HepG2 (cell line): ENCODE results near the gene ZSWIM7.

Experiments
- CENPBD1 ChIP-seq: sonication (generic); formaldehyde crosslinking; IDR thresholded peaks from 2 replicates; pipeline ENCODE4 v1.8.0; 2022; ENCODE audit warnings: missing genetic modification reagents, low read depth, mild to moderate bottlenecking, borderline replicate concordance
- GMEB1 ChIP-seq: sonication (generic); formaldehyde crosslinking; IDR thresholded peaks from 2 replicates; pipeline ENCODE4 v1.5.1; 2020; ENCODE audit warnings: missing genetic modification reagents, mild to moderate bottlenecking, borderline replicate concordance
- JUNB ChIP-seq: sonication (generic); formaldehyde crosslinking; IDR thresholded peaks from 2 replicates; pipeline ENCODE4 v1.8.0; 2022; ENCODE audit warnings: missing genetic modification reagents, mild to moderate bottlenecking, borderline replicate concordance
- NR2F6 ChIP-seq, 2 experiments: IDR thresholded peaks; 2 replicates each; pipeline ENCODE4 v1.6.1; 2016; ENCODE audit warnings: antibody characterized with exemption in 1 of 2, mild to moderate bottlenecking in 1 of 2
- REST ChIP-seq, 2 experiments: IDR thresholded peaks; 2 replicates each; pipeline ENCODE4 v1.6.1; 2011 to 2012; ENCODE audit warnings: low read length in 2 of 2, borderline replicate concordance in 1 of 2, low read depth in 1 of 2, mild to moderate bottlenecking in 1 of 2, moderate library complexity in 1 of 2
- SMC3 ChIP-seq: IDR thresholded peaks from 2 replicates; pipeline ENCODE4 v1.6.1; 2011; ENCODE audit warnings: low read length, improper control_type of control experiment
- SOX6 ChIP-seq, 2 experiments: fragments of 450-650 bp in 1 of 2; sonication (generic) in 1 of 2; formaldehyde crosslinking in 1 of 2; IDR thresholded peaks; 2 replicates each; pipeline versions ENCODE4 v1.4.0 to v1.6.1; 2017 to 2020; ENCODE audit warnings: antibody characterized with exemption in 1 of 2, mild to moderate bottlenecking in 1 of 2, missing genetic modification reagents in 1 of 2
- SYNCRIP ChIP-seq: fragments of 200-400 bp; formaldehyde crosslinking; IDR thresholded peaks from 2 replicates; pipeline ENCODE4 v1.6.1; 2018; ENCODE audit warnings: mild to moderate bottlenecking, low read depth, low read length; ENCODE audit not compliant: insufficient read depth
- ZFP91 ChIP-seq: sonication (generic); formaldehyde crosslinking; IDR thresholded peaks from 2 replicates; pipeline ENCODE4 v1.9.0; 2022; ENCODE audit warnings: missing genetic modification reagents, mild to moderate bottlenecking, borderline replicate concordance
- ZKSCAN1 ChIP-seq: fragments of 150-350 bp; IDR thresholded peaks from 2 replicates; pipeline ENCODE4 v1.6.1; 2014; ENCODE audit warnings: low read length
- ZNF362 ChIP-seq: sonication (generic); formaldehyde crosslinking; IDR thresholded peaks from 2 replicates; pipeline ENCODE4 v1.4.0; 2020; ENCODE audit warnings: missing genetic modification reagents, mild to moderate bottlenecking, borderline replicate concordance
- ZNF776 ChIP-seq: sonication (generic); formaldehyde crosslinking; IDR thresholded peaks from 2 replicates; pipeline ENCODE4 v1.4.0; 2020; ENCODE audit warnings: mild to moderate bottlenecking, missing genetic modification reagents
- TF ChIP-seq, protein P1 (sequence below): sonication (generic); formaldehyde crosslinking; IDR thresholded peaks from 2 replicates; pipeline ENCODE4 v1.4.0; 2020; ENCODE audit warnings: missing genetic modification reagents

GRCh38 chr17:15952916-15953790, 46.4 kb downstream of the ZSWIM7 start:
- TF ChIP-seq REST (IDR thresholded peaks at IDR 0.05; ENCODE audit: borderline replicate concordance in 1 of 2, low read depth in 1 of 2, low read length in 2 of 2) = no peak
- no peak for TF ChIP-seq ZFP91 (CRISPR knock-in tag)
- no peak for TF ChIP-seq SOX6 (IDR thresholded peaks at IDR 0.05)
- no peak for TF ChIP-seq SOX6 (CRISPR knock-in tag; IDR thresholded peaks at IDR 0.05)
- no peak for TF ChIP-seq CENPBD1 (CRISPR knock-in tag)
- no peak for TF ChIP-seq ZNF362 (CRISPR knock-in tag)
- TF ChIP-seq SMC3 = no peak
- TF ChIP-seq SYNCRIP = no peak
- TF ChIP-seq GMEB1 = no peak
- no peak for TF ChIP-seq JUNB (CRISPR knock-in tag)
- TF ChIP-seq ZNF776 (CRISPR knock-in tag) = no peak
- TF ChIP-seq NR2F6 (IDR thresholded peaks at IDR 0.05) = no peak
- no peak for TF ChIP-seq NR2F6 (CRISPR knock-in tag; IDR thresholded peaks at IDR 0.05)
- TF ChIP-seq ZKSCAN1 = no peak
- TF ChIP-seq, protein P1, sequence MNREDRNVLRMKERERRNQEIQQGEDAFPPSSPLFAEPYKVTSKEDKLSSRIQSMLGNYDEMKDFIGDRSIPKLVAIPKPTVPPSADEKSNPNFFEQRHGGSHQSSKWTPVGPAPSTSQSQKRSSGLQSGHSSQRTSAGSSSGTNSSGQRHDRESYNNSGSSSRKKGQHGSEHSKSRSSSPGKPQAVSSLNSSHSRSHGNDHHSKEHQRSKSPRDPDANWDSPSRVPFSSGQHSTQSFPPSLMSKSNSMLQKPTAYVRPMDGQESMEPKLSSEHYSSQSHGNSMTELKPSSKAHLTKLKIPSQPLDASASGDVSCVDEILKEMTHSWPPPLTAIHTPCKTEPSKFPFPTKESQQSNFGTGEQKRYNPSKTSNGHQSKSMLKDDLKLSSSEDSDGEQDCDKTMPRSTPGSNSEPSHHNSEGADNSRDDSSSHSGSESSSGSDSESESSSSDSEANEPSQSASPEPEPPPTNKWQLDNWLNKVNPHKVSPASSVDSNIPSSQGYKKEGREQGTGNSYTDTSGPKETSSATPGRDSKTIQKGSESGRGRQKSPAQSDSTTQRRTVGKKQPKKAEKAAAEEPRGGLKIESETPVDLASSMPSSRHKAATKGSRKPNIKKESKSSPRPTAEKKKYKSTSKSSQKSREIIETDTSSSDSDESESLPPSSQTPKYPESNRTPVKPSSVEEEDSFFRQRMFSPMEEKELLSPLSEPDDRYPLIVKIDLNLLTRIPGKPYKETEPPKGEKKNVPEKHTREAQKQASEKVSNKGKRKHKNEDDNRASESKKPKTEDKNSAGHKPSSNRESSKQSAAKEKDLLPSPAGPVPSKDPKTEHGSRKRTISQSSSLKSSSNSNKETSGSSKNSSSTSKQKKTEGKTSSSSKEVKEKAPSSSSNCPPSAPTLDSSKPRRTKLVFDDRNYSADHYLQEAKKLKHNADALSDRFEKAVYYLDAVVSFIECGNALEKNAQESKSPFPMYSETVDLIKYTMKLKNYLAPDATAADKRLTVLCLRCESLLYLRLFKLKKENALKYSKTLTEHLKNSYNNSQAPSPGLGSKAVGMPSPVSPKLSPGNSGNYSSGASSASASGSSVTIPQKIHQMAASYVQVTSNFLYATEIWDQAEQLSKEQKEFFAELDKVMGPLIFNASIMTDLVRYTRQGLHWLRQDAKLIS = no peak
